B cell (primary cell): ENCODE results near the gene HIP1. TPM values are rescaled to one million over a fixed set of nuclear protein-coding genes. Genes with fewer than 3 reads are reported as not detected.
A peak's percentile ranks its signal among the peaks of the same experiment; 100 is the strongest.

Experiments used
- ATAC-seq: fragments of 200-7000 bp; cut with Tn5 transposase; one replicate; pipeline ENCODE4 v1.10.0; 2021; ENCODE audit warnings: low read depth, mild to moderate bottlenecking, moderate number of reproducible peaks, moderate library complexity
- CTCF ChIA-PET: fragments of 350-600 bp; sonication (Branson Sonifier 250); formaldehyde crosslinking; loops from one replicate; lab custom pipeline; 2021; ENCODE audit warnings: antibody characterized with exemption, inconsistent platforms; lab: Charles Lee
- POLR2A ChIA-PET: fragments of 350-600 bp; sonication (Branson Sonifier 250); formaldehyde crosslinking; loops from one replicate; lab custom pipeline; 2021; ENCODE audit warnings: antibody characterized with exemption; lab: Charles Lee
- DNase-seq: peaks from one replicate; pipeline ENCODE4 v3.0.0; 2013
- H2AFZ ChIP-seq: 2 replicates; pipeline ENCODE4 v1.6.1; 2012; ENCODE audit warnings: mild to moderate bottlenecking, low read depth, low read length; ENCODE audit not compliant: insufficient read depth, poor library complexity, severe bottlenecking
- H3K27ac ChIP-seq, 2 donors: 1 replicate in 1 of 2; 2 replicates in 1 of 2; pipeline ENCODE4 v1.5.1; 2012 to 2013; ENCODE audit warnings: low read length in 2 of 2, mild to moderate bottlenecking in 2 of 2, moderate library complexity in 1 of 2
- H3K27me3 ChIP-seq, 4 experiments: fragments of 200-600 bp in 1 of 4; sonication (generic) in 1 of 4; replicated peaks in 1 of 4; 1 replicate in 2 of 4; 2 replicates in 2 of 4; pipeline versions ENCODE4 v1.6.1 to v1.7.0; 2013 to 2016; ENCODE audit warnings: low read length in 3 of 4, mild to moderate bottlenecking in 2 of 4, mixed read lengths in 1 of 4, moderate library complexity in 1 of 4; ENCODE audit not compliant: insufficient read depth in 4 of 4, control insufficient read depth in 3 of 4; ENCODE audit errors: control extremely low read depth in 1 of 4
- H3K36me3 ChIP-seq, 2 experiments: replicated peaks in 1 of 2; 1 replicate in 1 of 2; 2 replicates in 1 of 2; pipeline versions ENCODE4 v1.6.1 to v1.7.1; 2013; ENCODE audit warnings: low read length in 1 of 2; ENCODE audit not compliant: insufficient read depth in 2 of 2, control insufficient read depth in 1 of 2; ENCODE audit errors: control extremely low read depth in 1 of 2, extremely low read depth in 1 of 2
- H3K4me1 ChIP-seq, 2 donors: fragments of 200-600 bp in 1 of 2; sonication (generic) in 1 of 2; 1 replicate in 1 of 2; 2 replicates in 1 of 2; pipeline versions ENCODE4 v1.5.1 to v1.6.1; 2013 to 2017; ENCODE audit warnings: low read length in 2 of 2; ENCODE audit not compliant: control insufficient read depth in 2 of 2, insufficient read depth in 2 of 2
- H3K4me2 ChIP-seq: replicated peaks from 2 replicates; pipeline ENCODE3; 2012; ENCODE audit warnings: mild to moderate bottlenecking, low read depth, low read length; ENCODE audit not compliant: poor library complexity, severe bottlenecking
- H3K4me3 ChIP-seq, 5 experiments: fragments of 200-600 bp in 1 of 5; sonication (generic) in 1 of 5; 1 replicate in 3 of 5; 2 replicates in 2 of 5; pipeline versions ENCODE4 v1.5.1 to v1.7.0; 2011 to 2016; ENCODE audit warnings: low read length in 4 of 5, mild to moderate bottlenecking in 4 of 5, low read depth in 2 of 5, control low read depth in 1 of 5, moderate library complexity in 1 of 5; ENCODE audit not compliant: insufficient read depth in 1 of 5; ENCODE audit errors: control extremely low read depth in 1 of 5, extremely low read depth in 1 of 5
- H3K79me2 ChIP-seq: fragments of 200-600 bp; sonication (generic); one replicate; pipeline ENCODE4 v1.6.0; 2016; ENCODE audit warnings: low read length; ENCODE audit not compliant: control insufficient read depth, insufficient read depth
- H3K9ac ChIP-seq: fragments of 200-600 bp; sonication (generic); 2 replicates; pipeline ENCODE4 v1.6.1; 2017; ENCODE audit warnings: mild to moderate bottlenecking, low read length, moderate library complexity
- H3K9me3 ChIP-seq, 3 donors: one replicate each; pipeline versions ENCODE4 v1.6.1 to v1.7.1; 2013; ENCODE audit warnings: low read length in 2 of 3; ENCODE audit not compliant: control insufficient read depth in 2 of 3, insufficient read depth in 1 of 3; ENCODE audit errors: control extremely low read depth in 1 of 3
- H4K20me1 ChIP-seq: 2 replicates; pipeline ENCODE4 v1.6.0; 2012; ENCODE audit warnings: mild to moderate bottlenecking, low read length; ENCODE audit not compliant: insufficient read depth, control insufficient read depth, poor library complexity, severe bottlenecking
- H3K27ac Mint-ChIP-seq: one replicate; pipeline ENCODE4 v1.8.0; 2021; ENCODE audit warnings: mixed read lengths
- H3K27me3 Mint-ChIP-seq: one replicate; pipeline ENCODE4 v1.8.0; 2021; ENCODE audit warnings: mixed read lengths
- H3K4me1 Mint-ChIP-seq: one replicate; pipeline ENCODE4 v1.8.0; 2021; ENCODE audit warnings: mixed read lengths
- H3K4me3 Mint-ChIP-seq: one replicate; pipeline ENCODE4 v1.8.0; 2021; ENCODE audit warnings: mixed read lengths
- H3K9me3 Mint-ChIP-seq: one replicate; pipeline ENCODE4 v1.8.0; 2022; ENCODE audit warnings: mixed read lengths; ENCODE audit not compliant: insufficient read depth
- EZH2 ChIP-seq: IDR thresholded peaks from 2 replicates; pipeline ENCODE4 v1.6.1; 2012; ENCODE audit warnings: borderline replicate concordance, low read depth, mild to moderate bottlenecking, moderate library complexity, low read length; ENCODE audit not compliant: insufficient read depth, poor library complexity, severe bottlenecking
- WGBS: methylation state at CpG from one replicate; pipeline ENCODE4 v1.1.5; 2013; ENCODE audit warnings: missing lambda C conversion rate; ENCODE audit not compliant: insufficient coverage; 5-methylcytosine and 5-hydroxymethylcytosine counted together
- intact Hi-C: fragments of 100-400 bp; cut with micrococcal nuclease; formaldehyde crosslinking; loops from one replicate; pipeline ENCODE4 v1.10.0; 2022
- polyA plus RNA-seq: library from polyadenylated mRNA; depleted of rRNA; stranded (reverse); fragments of >200 nt; gene quantifications from 2 replicates; pipeline ENCODE4 v1.2.3, GENCODE V29; 2012
- total RNA-seq, 2 donors: library from RNA; stranded (reverse); fragments of 120-200 nt in 1 of 2; gene quantifications; 1 replicate in 1 of 2; 2 replicates in 1 of 2; pipeline versions ENCODE4 v1.2.3 to v1.2.4, GENCODE V29; 2013 to 2022
- TF ChIP-seq, protein P1 (sequence below): fragments of 200-600 bp; IDR thresholded peaks from one replicate; pipeline ENCODE4 v1.8.0; 2022; ENCODE audit warnings: antibody characterized with exemption, mild to moderate bottlenecking

HIP1 gene
- total and polyA plus RNA-seq, 2 donors (not counting 1 experiment from before 2014, with no cell fraction given): 6.5 to 16.7 TPM

DNA sequence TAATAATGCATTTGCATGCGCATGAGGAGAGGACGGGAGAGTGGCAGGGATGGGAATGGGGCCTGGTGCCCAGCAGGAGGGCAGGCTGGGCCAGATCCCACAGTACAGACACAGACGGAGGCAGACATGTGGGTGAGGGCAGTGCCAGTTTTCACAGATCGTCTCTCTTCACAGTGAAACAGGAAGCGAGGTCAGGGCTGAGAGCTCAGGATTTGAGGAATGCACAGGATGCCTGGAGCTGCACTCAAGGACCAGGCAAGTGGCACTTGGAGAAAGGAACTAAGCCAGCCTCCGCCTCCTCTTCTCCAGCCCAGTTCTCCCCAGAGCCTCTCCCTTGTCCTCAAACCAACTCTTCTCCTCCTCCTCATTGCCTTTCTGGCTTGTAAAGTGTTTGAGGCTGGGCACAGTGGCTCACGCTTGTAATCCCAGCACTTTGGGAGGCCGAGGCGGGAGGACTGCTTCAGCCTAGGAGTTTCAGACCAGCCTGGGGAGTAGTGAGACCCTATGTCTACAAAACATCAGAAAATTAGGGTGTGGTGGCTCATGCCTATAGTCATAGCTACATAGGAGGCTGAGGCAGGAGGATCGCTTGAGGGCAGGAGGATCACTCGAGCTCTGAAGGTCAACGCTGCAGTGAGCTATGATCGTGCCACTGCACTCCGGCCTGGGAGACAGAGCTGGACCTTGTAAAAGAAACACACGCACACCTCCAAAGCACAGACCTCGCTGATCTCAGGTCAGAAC lies 115.2 kb downstream of the HIP1 start:
- H3K27me3 ChIP-seq: no peaks in the 10 kb centered on the region
- H3K4me3 ChIP-seq: no peak overlapping the region
- Mint-ChIP-seq H3K9me3 (peaks cover 7% of the 10 kb centered on the region), H3K27me3 (no peaks in the 10 kb centered on the region), H3K27ac (peak overlapping the region; percentile 72), H3K4me3 (no peak overlapping the region), H3K4me1 (peaks cover 52% of the 10 kb centered on the region)
- intact Hi-C loops: no loop called here
- peaks cover 4% of the 10 kb centered on the region for H3K79me2 ChIP-seq
- no peak overlapping the region for H3K4me2 ChIP-seq
- 84% methylated on average over 11 of the region's 16 CpGs for WGBS
- H2AFZ ChIP-seq: peak overlapping the region; percentile 11
- H3K4me1 ChIP-seq: peaks cover 32 to 37% of the 10 kb centered on the region in 2 donors
- POLR2A ChIA-PET: no interaction called here
- CTCF ChIA-PET: interaction anchor here (0.7 kb wide), 1 partner anchor 139 kb away, joined by 3 read pairs; no protein-coding TSS in a partner anchor
- H3K9me3 ChIP-seq: peaks cover 0 to 28% (median 7%) of the 10 kb centered on the region in 3 donors
- DNase-seq (no peak), ATAC-seq (no peak)
- H3K27ac ChIP-seq: peak overlapping the region in 1 of 2 donors; percentile 46
- no peak for TF ChIP-seq EZH2
- TF ChIP-seq, protein P1, sequence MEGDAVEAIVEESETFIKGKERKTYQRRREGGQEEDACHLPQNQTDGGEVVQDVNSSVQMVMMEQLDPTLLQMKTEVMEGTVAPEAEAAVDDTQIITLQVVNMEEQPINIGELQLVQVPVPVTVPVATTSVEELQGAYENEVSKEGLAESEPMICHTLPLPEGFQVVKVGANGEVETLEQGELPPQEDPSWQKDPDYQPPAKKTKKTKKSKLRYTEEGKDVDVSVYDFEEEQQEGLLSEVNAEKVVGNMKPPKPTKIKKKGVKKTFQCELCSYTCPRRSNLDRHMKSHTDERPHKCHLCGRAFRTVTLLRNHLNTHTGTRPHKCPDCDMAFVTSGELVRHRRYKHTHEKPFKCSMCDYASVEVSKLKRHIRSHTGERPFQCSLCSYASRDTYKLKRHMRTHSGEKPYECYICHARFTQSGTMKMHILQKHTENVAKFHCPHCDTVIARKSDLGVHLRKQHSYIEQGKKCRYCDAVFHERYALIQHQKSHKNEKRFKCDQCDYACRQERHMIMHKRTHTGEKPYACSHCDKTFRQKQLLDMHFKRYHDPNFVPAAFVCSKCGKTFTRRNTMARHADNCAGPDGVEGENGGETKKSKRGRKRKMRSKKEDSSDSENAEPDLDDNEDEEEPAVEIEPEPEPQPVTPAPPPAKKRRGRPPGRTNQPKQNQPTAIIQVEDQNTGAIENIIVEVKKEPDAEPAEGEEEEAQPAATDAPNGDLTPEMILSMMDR: no peak
- H3K36me3 ChIP-seq: no peaks in the 10 kb centered on the region
- no peak overlapping the region for H3K9ac ChIP-seq
- no peaks in the 10 kb centered on the region for H4K20me1 ChIP-seq

DNA sequence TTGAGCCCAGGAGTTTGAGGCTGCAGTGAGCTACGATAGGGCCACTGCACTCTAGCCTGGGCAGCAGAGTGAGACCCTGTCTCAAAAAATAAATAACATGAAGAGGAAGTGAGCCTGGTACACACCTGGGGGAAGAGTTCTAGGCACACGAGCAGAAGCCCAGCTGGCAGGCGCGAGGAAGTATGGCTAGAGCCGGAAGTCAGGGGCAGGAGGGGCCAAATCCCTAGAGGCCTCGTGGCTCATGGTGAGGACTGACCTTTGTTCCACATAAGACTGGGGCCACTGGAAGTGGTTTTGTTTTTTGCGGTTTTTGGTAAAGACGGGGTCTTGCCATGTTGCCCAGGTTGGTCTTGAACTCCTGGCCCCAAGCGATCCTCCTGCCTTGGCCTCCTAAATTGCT lies 117.6 kb downstream of the HIP1 start:
- H3K4me3 Mint-ChIP-seq: peak overlapping the region; percentile 53
- Histone ChIP-seq H3K79me2 (no peaks in the 10 kb centered on the region), H3K27ac (peak overlapping the region; percentile 22 to 37), H3K4me1 (peaks cover 53 to 61% of the 10 kb centered on the region in 2 donors), H3K27me3 (no peaks in the 10 kb centered on the region), H4K20me1 (no peaks in the 10 kb centered on the region), H3K9me3 (peaks cover 0 to 17% (median 0%) of the 10 kb centered on the region in 3 donors), H2AFZ (no peak overlapping the region), H3K4me2 (peak overlapping the region; percentile 46), H3K4me3 (no peak overlapping the region), H3K9ac (no peak overlapping the region), H3K36me3 (no peaks in the 10 kb centered on the region)
- ATAC-seq (peak; percentile 64), DNase-seq (peak; percentile 44)
- WGBS: 7% methylated on average over 9 of the region's 9 CpGs
- no peaks in the 10 kb centered on the region for H3K27me3 Mint-ChIP-seq
- peaks cover 70% of the 10 kb centered on the region for H3K4me1 Mint-ChIP-seq
- POLR2A ChIA-PET: interaction anchor here (0.6 kb wide), 1 partner anchor 529 kb away, joined by 4 read pairs; no protein-coding TSS in a partner anchor
- H3K9me3 Mint-ChIP-seq: peaks cover 3% of the 10 kb centered on the region
- CTCF ChIA-PET: no interaction called here
- H3K27ac Mint-ChIP-seq: peak overlapping the region; percentile 76
- TF ChIP-seq, protein P1: no peak
- TF ChIP-seq EZH2: no peak
- intact Hi-C loops: loop anchor here (2.0 kb wide), 2 partner anchors 42 to 118 kb away; partner anchors contain the start of gene HIP1
